ENCODE results near the gene SIAH1.
A peak's percentile ranks its signal among the peaks of the same experiment; 100 is the strongest.
"Not testable (repeated sequence)": the region's sequence is repeated elsewhere in the genome, so short reads cannot be mapped to it uniquely, and the experiment has no call there.

SIAH1 gene

DNA sequence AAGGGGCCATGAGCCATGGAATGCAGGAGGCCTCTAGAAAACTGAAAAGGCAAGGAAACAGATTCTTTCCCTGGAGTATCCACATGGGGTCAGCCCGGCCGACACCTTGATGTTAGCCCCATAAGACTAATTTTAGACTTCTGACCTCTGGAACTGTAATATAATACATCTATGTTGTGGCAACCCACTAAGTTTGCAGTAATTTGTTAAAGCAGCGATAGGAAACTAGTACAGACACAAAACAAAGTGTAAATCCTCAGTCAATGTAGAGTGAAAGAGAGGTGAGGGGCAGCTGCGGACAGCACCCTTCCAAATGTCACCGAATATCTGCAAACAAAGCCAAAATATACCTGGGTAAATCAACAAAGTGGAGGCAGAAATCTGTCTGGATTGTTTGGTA lies 7.2 kb upstream of the SIAH1 start:
- FAIRE-seq, result no peak

DNA sequence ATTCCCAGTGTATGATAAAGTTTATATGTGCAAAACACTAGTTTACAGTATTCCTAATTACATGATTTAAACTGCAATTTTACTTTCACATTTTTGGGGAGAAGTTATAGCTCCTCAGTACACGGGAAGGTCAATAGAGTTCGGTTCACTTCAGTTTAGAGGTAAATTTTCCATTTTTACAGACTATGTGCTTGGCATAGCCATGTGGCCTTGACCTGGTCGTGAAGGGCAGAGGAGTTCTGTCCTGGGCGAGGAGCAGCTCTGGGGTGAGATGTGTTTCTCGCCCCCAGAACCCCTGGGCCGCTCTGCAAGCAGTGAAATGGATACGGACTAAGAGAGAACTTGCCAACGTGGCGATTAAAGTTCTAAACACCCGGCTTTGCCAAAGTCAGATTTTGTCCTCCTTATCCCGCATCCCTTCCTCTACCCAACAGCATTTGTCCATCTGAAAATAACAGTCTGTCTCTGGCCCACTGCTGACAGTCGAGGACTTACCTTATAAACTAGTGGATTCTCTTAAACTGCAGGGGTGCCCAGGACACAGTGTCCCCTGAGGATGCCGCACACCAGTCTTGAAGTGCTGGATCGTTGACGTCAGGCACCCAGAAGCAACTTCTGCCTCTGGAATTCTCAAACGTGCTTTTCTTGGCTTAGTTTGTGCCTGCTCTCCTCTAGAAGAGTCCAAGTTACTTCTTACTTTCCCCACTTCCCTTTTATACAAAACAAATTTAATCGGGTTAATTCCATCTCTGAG lies 1.5 kb upstream of the SIAH1 start:
- FAIRE-seq, result no peak

DNA sequence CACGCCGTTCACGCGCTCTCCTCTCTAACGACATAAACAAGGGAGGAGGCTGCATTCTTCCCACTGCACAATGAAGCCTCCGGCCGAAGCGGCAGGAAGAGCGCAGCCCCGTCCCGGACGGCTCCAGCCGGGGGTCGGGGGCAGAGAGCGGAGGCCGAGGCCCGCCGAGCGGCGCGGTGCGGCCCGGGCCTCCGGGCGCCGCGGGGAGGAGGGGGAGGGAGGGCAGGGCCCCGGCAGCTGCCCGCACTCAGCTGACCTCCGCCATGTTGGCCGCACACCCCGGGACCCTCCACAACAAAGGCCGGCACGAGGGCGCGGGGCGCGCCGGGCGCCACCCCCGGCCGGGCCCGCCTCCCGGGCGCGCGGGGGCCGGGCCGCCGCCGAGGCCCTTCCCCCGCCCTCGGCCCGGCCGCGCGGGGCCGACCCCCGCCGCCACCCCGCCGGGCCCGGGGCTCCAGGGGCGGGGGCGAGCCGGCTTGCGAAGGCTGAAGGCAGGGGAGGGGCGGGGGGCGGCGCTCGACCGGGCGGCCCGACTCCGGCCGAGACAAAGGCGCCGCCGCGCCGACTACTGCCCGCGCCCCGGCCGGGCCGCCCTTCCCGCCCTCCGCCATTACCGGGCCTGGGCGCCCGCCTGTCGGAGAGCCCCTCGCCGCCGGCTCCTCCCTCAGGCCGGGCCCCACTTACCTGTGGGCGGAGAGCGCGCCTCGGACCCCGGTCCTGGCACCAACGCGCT lies 527 bp downstream of the SIAH1 start:
- no peak for FAIRE-seq

DNA sequence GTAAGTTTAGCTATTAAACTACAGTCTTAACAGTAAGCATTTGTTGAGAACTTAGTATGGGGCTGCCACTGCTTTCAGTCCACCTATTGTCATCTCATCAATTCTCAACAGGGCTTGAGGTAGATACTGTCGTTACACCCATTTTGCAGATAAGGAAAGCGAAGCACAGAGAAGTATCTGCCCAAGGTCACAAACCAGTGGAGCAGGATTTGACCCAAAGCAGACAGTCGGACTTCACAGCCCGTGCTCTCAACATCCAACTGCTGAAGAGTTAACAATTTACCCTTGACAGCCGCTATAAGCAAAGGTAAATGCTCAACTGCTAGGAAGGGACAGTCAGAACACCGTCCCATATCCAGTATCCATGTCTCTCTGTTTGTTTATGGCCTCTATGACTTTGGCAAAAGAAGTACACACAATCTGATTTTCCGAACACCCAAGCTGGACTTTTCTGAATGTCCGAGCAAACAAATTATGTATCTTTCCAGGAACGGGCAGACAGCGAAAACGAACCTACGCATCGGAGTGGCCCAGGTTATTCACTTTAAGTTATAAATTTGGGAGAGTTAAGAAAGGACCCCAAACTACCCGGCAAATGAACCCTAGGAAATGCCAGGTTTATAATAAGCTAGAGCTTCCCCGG lies 1.2 kb downstream of the SIAH1 start:
- no peak for FAIRE-seq

DNA sequence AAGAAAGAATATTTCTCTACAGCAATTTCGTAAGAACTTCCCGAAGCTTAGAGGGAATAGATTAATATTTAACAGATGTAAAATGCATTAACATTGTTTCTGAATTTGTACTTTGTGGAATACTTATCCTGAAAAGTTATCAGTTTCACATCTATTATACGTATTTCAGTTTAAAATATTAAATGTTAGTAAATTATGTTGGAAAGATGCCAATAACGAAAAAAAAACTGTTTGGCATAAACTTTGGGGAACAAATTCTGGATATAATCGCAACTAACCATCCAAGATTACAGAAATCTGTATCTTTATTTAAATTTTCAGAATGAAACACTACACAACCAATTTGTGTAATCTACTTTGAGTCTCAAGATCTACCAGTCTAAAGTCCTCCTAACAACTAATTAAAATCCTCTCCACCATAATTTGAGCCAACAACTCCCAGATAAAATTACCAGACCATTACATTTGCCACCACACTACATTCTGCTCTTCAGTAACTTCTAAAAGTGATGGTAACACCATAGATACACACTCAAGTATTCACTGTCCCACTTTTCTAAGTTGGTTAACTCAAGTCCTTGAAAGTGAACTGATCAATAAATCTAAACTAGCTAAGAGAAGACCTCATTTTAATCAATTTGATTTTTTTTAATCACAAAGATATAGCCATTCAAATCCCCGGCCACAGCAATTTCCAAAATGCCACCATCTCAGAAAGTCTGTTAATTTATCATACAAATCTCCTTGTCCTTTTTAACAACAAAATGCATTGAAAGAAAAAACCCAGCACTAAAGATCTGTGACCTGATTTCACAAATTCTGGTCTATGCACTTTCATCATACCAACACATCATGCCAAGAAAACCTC lies 2.0 kb downstream of the SIAH1 start:
- FAIRE-seq, result peak; percentile 5

DNA sequence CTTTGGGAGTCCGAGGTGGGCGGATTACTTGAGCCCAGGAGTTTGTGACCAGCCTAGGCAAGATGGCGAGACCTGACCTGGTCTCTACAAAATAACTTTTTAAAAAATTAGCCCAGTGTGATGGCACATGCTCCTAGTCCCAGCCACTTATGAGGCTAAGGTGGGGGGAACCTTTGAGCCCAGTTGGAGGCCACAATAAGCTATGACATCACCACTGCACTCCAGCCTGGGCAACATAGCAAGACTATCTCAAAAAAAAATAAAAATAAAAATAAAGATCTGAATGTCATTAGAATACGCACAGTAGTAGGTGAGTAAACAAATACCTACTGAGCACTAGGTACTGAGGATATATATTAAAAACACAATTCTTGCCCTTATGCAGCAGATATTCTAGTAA lies 3.1 kb downstream of the SIAH1 start:
- FAIRE-seq, result no peak

DNA sequence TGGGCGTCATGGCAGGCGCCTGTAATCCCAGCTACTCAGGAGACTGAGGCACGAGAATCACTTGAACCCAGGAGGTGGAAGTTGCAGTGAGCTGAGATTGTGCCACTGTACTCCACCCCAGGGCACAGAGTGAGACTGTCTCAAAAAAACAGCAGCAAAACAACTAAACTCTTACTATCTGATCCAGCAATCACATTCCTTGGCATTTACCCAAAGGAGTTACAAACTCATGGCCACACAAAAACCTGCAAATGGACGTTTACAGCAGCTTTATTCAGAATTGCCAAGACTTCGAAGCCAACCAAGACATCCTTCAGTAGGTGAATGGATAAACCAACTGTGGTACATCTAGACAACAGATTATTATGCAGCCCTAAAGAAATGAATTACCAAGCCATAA lies 4.0 kb downstream of the SIAH1 start:
- FAIRE-seq, result no peak

DNA sequence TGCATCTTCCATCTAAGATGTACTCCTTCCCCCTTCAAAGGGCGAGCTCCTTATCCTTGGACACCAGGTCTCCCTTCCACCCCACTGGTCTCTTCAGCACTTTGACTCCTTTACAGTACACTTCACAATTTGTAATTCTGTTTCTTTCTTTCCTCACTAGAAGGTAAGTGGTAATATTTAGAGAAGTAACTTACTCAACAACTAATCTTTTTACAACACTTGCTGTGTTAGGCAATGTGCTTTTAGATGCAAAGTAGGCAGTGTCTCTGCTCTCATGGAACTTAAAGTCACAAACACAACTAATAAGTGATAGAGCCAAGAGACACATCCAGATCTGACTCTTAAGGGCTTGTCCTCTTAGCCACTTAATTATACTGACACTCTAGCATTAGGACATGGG lies 6.4 kb downstream of the SIAH1 start:
- no peak for FAIRE-seq

DNA sequence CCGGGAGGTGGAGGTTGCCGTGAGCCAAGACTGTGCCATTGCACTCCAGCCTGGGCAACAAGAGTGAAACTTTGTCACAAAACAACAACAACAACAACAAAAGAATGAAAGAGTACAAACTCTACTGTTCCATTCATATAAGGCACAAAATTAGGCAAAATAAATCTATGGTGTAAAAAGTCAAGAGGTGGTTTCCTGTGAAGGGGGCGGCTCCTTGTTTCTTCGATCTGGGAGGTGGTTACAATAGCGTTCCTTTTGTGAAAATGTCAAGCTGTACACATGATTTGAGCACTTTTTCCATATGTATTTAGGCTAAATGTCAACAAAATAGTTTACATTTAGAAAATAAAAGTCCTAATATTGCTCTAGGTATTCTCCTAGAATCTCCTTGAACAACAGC lies 6.9 kb downstream of the SIAH1 start:
- FAIRE-seq, result no peak

DNA sequence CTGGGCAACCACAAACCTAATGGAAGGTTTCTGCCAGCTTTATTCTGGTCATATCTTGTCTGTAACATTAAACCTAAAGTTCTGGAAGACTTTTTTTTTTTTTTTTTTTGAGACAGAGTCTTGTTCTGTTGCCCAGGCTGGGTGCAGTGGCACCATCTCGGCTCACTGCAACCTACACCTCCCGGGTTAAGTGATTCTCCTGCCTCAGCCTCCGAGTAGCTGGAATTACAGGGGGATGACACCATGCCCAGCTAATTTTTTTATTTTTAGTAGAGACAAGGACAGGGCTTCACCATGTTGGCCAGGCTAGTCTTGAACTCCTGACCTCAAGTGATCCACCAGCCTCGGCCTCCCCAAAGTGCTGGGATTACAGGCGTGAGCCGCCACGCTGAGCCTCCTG lies 7.9 kb downstream of the SIAH1 start:
- not testable (repeated sequence) for FAIRE-seq

DNA sequence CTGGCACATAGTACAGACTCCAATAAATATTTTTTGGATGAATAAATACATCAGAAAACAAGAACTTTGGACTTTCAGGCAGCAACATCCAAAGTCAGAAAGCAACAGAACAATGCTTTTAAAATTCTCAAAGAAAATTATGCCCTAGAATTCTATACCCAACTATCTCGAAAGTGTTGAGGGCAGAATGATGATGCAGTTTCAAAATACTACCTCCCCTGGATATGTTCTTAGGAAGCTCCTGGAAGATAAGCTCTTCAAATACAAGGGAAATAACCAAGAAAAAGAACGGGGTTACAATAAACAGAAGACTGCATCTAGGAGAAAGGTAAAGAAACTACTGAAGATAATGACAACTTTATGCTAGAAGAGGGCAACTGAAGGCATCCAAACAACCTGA lies 11.0 kb downstream of the SIAH1 start:
- no peak for FAIRE-seq

DNA sequence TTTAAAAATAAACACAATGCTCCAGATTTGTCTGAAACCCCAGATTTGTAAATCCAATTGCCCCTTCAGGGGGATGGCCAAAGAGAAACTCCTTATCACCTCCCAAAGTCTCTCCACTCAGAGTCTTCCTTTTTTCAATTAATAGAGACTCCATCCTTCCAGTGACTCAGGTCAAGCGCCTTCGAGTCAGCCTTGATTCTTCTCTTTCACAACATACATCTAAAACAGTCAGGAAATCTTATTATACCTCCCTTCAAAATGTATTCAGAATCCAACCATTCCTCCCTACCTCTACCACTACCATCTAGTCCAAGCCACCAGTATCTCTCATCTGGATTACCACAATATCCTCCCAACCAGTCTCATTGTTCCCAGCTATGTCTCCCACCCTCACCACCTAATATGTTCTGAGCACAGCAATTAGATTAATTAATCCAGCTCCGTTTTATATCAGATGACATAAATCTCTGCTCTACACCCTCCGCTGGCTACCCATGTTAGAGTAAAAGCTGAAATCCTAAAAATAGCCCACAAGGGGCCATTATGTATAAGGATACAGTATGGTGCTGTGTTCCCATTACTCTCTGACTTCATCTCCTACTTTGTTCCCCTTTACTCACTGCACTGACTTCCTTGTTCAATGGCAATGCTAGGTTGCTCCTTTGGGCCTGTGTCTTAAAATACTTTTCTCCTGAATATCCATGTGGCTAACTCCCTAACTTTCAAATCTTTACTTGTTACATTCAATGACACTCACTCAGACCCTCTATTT lies 11.8 kb downstream of the SIAH1 start:
- FAIRE-seq, result no peak

DNA sequence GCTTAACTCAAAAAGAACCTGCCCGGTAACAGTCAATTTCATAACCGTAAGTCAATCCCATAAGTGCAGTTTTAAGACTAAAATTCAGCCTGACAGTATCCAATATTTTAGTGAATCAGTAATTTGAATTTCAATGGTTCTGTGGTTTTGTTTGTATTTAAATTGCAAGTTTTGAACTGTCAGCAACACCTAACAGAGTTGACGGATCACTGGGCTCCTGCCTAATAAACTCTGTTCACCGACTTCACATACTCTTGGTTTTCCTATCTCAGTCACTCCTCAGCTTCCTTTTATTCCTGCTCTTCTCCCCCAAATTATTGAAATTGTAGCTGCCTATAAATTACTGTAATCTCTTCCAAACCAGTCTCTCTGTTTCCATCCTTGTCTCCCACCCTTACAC lies 12.5 kb downstream of the SIAH1 start:
- FAIRE-seq, result no peak

DNA sequence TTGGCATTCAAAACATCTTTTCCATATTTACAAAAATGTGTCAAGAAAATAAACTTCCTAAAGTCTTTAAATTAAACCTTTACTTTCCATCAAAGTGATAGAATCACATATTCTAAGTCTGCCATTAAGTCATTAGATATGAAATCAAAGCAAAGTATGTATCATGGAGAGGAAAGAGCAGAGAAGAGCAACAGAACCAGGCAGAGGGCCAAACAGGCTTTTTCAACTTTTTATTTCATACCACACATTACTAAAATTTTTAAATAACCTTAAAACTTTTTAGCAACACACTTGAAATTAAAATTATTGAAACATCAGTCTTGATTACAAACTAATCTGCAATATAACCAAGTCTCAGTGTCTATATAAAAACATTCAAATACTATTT lies 13.8 kb downstream of the SIAH1 start:
- FAIRE-seq, result no peak

DNA sequence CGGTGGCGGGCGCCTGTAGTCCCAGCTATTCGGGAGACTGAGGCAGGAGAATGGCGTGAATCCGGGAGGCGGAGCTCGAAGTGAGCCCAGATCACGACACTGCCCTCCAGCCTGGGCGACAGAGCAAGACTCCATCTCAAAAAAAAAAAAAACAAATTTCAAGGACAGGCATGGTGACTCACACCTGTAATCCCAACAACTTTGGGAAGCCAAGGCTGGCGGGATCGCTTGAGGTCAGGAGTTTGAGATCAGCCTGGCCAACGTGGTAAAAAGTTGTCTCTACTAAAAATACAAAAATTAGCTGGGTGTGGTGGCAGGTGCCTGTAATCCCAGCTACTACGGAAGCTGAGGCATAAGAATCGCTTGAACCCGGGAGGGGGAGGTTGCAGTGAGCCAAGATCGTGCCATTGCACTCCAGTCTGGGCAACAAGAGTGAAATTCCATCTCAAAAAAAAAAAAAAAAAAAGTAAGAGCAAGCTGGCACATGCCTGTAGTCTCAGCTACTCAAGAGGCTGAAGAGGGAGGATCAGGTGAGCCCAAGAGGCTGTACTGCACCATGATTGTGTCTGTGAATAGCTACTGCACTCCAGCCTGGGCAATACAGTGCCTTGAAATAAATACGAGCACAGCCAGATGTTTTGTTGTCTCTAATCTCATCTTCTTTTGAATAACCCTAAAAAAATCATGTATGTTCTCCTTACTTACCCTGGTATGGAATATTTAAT lies 14.4 kb downstream of the SIAH1 start:
- FAIRE-seq, result not testable (repeated sequence)

DNA sequence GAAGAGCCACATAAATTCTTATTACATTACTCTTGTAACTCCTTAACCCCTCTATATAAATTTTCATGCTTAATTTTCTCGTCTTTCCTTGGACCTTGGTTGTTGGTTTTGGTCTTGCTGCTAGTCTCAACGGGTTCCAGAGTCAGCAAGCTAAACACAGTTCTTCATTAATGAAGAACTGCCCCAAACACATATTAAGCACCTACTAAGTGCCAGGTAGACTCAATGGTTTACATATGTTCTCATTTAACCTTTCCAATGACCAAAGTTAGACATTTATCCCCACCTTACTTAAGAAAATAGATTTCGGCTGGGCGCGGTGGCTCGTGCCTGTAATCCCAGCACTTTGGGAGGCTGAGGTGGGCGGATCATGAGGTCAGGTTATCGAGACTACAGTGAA lies 15.0 kb downstream of the SIAH1 start:
- FAIRE-seq, result no peak

DNA sequence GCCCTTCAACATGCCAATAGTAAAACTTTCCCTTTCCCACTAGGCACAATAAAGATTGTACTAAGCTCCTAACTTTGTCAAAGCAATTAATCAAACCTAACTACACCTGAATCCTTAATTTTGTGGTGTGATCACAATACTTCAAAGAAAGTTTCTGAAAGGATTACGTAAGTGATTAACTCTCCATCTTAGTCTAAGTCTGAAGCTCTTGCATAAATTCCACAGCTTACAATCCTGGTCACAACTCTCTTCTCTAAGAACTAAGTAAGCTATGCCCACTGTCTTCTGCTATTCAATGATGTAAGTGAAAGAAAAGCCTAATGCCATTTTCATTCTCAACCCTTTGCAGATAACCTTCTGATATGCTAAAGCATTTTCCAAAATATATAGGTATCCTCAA lies 15.4 kb downstream of the SIAH1 start:
- FAIRE-seq, result no peak

DNA sequence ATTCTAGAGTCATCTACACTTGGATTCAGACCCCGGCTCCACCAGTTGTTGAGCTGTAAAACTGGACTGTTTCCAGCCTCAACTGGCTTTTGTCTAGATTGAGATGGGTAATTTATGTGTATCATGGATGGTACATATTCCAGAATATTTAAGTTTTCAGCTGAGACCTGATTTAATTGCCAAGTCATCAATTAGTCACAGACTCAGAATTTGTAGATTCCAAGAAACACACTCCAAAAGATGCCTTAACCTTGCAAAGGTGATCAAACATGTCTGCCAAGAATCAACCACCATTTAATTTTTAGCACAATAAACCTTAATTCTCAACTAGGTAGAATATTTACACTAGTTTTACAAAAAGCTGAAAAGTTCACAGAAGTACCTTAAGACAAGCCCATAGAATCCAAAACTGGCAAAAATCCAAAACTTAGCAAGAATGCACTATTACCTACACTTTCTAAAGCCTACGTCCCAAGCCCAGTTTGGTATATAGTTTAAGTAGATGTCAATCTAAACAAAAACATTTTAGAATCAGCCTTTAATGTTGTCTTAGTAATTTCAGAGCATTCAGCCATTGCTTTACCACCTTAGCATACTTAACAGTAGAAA lies 17.7 kb downstream of the SIAH1 start:
- no peak for FAIRE-seq

DNA sequence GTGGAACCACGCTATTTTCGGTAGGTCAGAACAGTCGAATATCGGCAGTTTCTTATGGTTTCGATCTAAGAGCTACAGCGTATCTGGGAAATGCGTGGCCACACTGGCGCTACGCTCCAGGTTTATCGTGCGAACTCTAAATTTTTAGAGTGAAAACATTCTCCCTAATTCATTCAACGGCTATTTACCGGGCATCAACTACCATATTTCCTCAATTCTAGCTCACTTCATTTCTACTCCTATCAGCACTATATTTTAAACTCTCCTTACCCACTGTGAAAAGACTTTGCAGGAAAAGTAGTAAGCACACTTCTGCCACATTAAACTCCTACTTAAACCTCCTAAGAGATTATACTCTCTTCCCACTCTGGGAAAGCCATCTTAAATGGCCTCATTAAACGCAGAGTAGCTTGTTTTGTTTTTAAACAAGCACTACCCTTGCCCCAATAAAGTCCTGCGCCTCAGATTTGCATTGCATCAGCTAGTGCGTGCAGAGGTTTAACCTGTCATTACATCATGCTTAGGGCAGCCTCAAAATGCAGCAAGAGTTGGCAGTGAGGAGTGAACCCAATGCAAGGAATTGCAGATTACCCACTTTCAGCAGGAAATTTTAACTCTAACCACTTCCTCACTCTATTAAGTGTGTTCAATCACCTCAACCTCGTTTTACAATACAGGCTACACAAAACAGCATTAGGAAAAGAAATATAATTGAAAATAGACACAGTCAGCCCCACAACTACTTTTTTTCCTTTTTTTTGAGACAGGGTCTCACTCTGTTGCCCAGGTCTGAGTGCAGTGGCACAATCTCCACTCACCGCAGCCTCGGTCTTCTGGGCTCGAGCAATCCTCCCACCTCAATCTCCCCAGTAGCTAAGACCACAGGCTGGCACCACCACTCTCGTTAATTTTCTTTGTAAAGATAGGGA lies 18.8 kb downstream of the SIAH1 start:
- FAIRE-seq, result no peak

DNA sequence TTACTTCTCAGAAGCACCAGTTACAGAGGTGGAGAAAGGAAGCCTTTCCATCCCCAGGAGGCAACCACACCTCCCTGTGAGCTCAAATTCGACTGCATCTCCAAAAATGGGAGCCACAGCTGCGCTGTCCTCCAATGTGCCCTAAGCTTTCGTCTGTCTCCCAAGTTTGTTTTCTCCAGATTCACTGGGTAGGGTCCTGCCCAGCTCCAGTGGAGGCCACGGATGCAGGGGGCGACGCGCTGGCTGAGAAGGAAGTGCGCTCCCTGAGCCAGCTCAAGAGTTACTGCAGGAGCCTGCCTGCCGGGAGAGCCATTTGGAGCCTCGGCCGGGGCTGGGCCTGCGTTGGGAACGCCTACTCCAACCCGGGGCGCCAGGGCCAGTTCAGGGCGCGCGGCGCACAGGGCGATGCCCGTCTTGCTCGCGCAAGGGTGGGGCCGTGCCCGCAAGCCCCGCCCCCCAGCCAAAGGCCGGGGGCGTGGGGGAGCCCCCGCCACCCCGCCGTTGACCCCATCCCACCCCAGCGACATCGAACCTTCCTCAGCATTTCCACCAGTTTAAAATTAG lies 19.5 kb downstream of the SIAH1 start:
- no peak for FAIRE-seq
